Loucy (cell line): ENCODE data around the gene ZDHHC11.
"Not testable (repeated sequence)": the region's sequence is repeated elsewhere in the genome, so short reads cannot be mapped to it uniquely, and the experiment has no call there.

ENCODE experiments used
- H2AFZ ChIP-seq: fragments of 200-600 bp; sonication (generic); 2 replicates; pipeline ENCODE4 v1.6.0; 2016; ENCODE audit warnings: antibody characterized with exemption, mild to moderate bottlenecking, low read length, moderate library complexity
- H3F3A ChIP-seq: fragments of 200-600 bp; 2 replicates; pipeline ENCODE4 v1.6.0; 2016; ENCODE audit warnings: antibody characterized with exemption, low read depth, mild to moderate bottlenecking
- H3K27me3 ChIP-seq: fragments of 200-600 bp; sonication (generic); 2 replicates; pipeline ENCODE4 v1.6.1; 2014; ENCODE audit warnings: low read length, mild to moderate bottlenecking; ENCODE audit not compliant: insufficient read depth, poor library complexity, severe bottlenecking
- H3K36me3 ChIP-seq: fragments of 200-600 bp; sonication (generic); 2 replicates; pipeline ENCODE4 v1.6.1; 2016; ENCODE audit warnings: low read length; ENCODE audit not compliant: insufficient read depth
- H3K4me1 ChIP-seq: fragments of 200-600 bp; sonication (generic); 2 replicates; pipeline ENCODE4 v1.5.1; 2014; ENCODE audit warnings: low read length, mild to moderate bottlenecking; ENCODE audit not compliant: insufficient read depth, poor library complexity, severe bottlenecking
- H3K4me2 ChIP-seq: fragments of 200-600 bp; sonication (generic); 2 replicates; pipeline ENCODE4 v1.6.0; 2014; ENCODE audit warnings: antibody characterized with exemption, low read length, low read depth, mild to moderate bottlenecking; ENCODE audit not compliant: poor library complexity, severe bottlenecking
- H3K4me3 ChIP-seq: fragments of 200-600 bp; sonication (generic); 2 replicates; pipeline ENCODE4 v1.5.1; 2014; ENCODE audit warnings: low read length, mild to moderate bottlenecking, mixed read lengths; ENCODE audit not compliant: poor library complexity, severe bottlenecking
- H3K79me2 ChIP-seq: fragments of 200-600 bp; sonication (generic); 2 replicates; pipeline ENCODE4 v1.6.1; 2014; ENCODE audit warnings: low read length; ENCODE audit not compliant: insufficient read depth
- H3K9ac ChIP-seq: fragments of 200-600 bp; sonication (generic); 2 replicates; pipeline ENCODE4 v1.6.0; 2014; ENCODE audit warnings: mild to moderate bottlenecking, low read depth, low read length, moderate library complexity; ENCODE audit not compliant: poor library complexity, severe bottlenecking
- H3K9me2 ChIP-seq: fragments of 200-600 bp; sonication (generic); replicated peaks from 2 replicates; pipeline ENCODE4 v1.6.1; 2016; ENCODE audit warnings: low read depth, low read length, mixed read lengths
- H3K9me3 ChIP-seq: fragments of 200-600 bp; sonication (generic); 2 replicates; pipeline ENCODE4 v1.6.1; 2014; ENCODE audit warnings: mild to moderate bottlenecking, antibody characterized with exemption, low read length, low read depth; ENCODE audit not compliant: insufficient read depth
- H4K20me1 ChIP-seq: fragments of 200-600 bp; sonication (generic); 2 replicates; pipeline ENCODE4 v1.6.0; 2014; ENCODE audit warnings: antibody characterized with exemption, low read length, mild to moderate bottlenecking; ENCODE audit not compliant: insufficient read depth, poor library complexity, severe bottlenecking
- EZH2phosphoT487 ChIP-seq: fragments of 200-600 bp; IDR thresholded peaks from 2 replicates; pipeline ENCODE4 v1.6.1; 2018; ENCODE audit warnings: antibody characterized with exemption, mild to moderate bottlenecking, moderate library complexity, borderline replicate concordance
- TF ChIP-seq, protein P1 (sequence below): fragments of 200-600 bp; sonication (generic); conservative IDR thresholded peaks from 2 replicates; pipeline ENCODE4 v1.5.1; 2014; ENCODE audit warnings: mild to moderate bottlenecking, antibody characterized with exemption, low read length

The ZDHHC11 gene

GRCh38 chr5:756171-756570 lies 94.6 kb downstream of the ZDHHC11 start:
- no peak overlapping the region for H3K4me3 ChIP-seq
- no peaks in the 10 kb centered on the region for H3K9me3 ChIP-seq
- H3K9me2 ChIP-seq = no peaks in the 10 kb centered on the region
- no peaks in the 10 kb centered on the region for H3F3A ChIP-seq
- H3K4me2 ChIP-seq = no peak overlapping the region
- H3K27me3 ChIP-seq = no peaks in the 10 kb centered on the region
- H3K4me1 ChIP-seq = no peaks in the 10 kb centered on the region
- H2AFZ ChIP-seq = no peak overlapping the region
- no peaks in the 10 kb centered on the region for H3K36me3 ChIP-seq
- no peaks in the 10 kb centered on the region for H3K79me2 ChIP-seq
- H4K20me1 ChIP-seq = no peaks in the 10 kb centered on the region
- TF ChIP-seq, protein P1, sequence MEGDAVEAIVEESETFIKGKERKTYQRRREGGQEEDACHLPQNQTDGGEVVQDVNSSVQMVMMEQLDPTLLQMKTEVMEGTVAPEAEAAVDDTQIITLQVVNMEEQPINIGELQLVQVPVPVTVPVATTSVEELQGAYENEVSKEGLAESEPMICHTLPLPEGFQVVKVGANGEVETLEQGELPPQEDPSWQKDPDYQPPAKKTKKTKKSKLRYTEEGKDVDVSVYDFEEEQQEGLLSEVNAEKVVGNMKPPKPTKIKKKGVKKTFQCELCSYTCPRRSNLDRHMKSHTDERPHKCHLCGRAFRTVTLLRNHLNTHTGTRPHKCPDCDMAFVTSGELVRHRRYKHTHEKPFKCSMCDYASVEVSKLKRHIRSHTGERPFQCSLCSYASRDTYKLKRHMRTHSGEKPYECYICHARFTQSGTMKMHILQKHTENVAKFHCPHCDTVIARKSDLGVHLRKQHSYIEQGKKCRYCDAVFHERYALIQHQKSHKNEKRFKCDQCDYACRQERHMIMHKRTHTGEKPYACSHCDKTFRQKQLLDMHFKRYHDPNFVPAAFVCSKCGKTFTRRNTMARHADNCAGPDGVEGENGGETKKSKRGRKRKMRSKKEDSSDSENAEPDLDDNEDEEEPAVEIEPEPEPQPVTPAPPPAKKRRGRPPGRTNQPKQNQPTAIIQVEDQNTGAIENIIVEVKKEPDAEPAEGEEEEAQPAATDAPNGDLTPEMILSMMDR = no peak
- TF ChIP-seq EZH2phosphoT487 = no peak
- no peak overlapping the region for H3K9ac ChIP-seq

- not testable (repeated sequence) for H4K20me1 ChIP-seq, H3F3A ChIP-seq, H3K4me1 ChIP-seq, H3K9ac ChIP-seq, H3K4me3 ChIP-seq, H2AFZ ChIP-seq, H3K36me3 ChIP-seq, H3K9me2 ChIP-seq, H3K9me3 ChIP-seq, H3K79me2 ChIP-seq, H3K27me3 ChIP-seq, H3K4me2 ChIP-seq
Measured at GRCh38 chr5:754143-754632, 96.6 kb downstream of the ZDHHC11 start.

DNA sequence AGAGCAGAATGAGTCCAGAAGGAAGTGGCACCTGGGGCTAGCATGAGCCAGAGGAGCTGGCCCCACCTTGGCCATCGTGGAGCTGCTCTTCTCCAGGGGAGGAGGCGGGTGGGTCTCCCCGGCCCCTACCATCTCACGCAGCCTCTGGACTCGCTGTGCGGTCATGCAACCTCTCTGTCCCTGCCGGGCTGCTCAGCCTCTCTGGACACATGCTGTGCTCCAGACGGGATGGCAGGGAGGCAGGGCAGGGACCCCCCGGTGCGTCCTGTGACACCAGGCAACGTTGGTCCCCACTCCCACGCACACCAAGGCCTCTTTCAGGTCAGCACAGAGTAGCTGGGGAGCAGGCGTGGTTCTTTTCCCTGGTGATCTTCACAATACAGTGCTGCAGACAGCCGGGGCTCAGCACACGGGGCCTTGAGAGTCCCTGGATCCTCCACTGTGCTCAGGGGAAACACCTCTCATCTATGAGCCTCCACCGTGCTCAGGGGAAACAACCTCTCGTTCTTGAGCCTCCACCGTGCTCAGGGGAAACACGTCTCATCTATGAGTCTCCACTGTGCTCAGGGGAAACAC lies 97.1 kb downstream of the ZDHHC11 start:
- H4K20me1 ChIP-seq, H2AFZ ChIP-seq, H3F3A ChIP-seq, H3K9me2 ChIP-seq, H3K36me3 ChIP-seq, H3K79me2 ChIP-seq, H3K27me3 ChIP-seq, H3K4me3 ChIP-seq, H3K4me2 ChIP-seq, H3K9ac ChIP-seq, H3K9me3 ChIP-seq, H3K4me1 ChIP-seq: not testable (repeated sequence)

- not testable (repeated sequence) for H4K20me1 ChIP-seq, H3K4me1 ChIP-seq, H3K36me3 ChIP-seq, H3K9me3 ChIP-seq, H3F3A ChIP-seq, H3K9ac ChIP-seq, H3K4me3 ChIP-seq, H3K27me3 ChIP-seq, H2AFZ ChIP-seq, H3K79me2 ChIP-seq, H3K4me2 ChIP-seq, H3K9me2 ChIP-seq
Measured at GRCh38 chr5:752532-753115, 98.2 kb downstream of the ZDHHC11 start.

- H3K9me3 ChIP-seq, H3K4me3 ChIP-seq, H3K4me2 ChIP-seq, H3K4me1 ChIP-seq, H3K9ac ChIP-seq, H3F3A ChIP-seq, H2AFZ ChIP-seq, H4K20me1 ChIP-seq, H3K79me2 ChIP-seq, H3K36me3 ChIP-seq, H3K9me2 ChIP-seq, H3K27me3 ChIP-seq: not testable (repeated sequence)
Measured at GRCh38 chr5:751992-752391, 98.8 kb downstream of the ZDHHC11 start.
